ENCODE measurements around the gene TXNDC12.
A peak's percentile ranks its signal among the peaks of the same experiment; 100 is the strongest.

The TXNDC12 gene

DNA sequence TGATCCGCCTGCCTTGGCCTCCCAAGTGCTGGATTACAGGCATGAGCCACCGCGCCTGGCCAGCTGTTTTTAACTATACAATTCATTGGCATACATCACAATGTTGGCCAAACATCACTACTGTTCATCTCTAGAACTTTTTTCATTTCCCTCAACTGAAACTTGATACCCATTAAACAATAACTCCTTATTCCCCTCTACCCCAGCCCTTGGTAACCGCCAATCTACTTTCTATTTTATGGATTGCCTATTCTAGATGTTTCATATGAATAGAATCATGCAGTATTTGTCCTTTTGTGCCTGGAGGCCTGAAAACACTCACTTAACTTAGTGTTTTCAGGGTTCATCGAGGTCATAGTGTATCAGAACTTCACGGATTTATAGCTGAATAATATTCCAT is 17.3 kb upstream of the TXNDC12 start:
- Histone ChIP-seq H3K79me2 (ENCODE audit: insufficient read depth, low read length) (peaks cover 82% of the 10 kb centered on the region), H3K36me3 (ENCODE audit: insufficient read depth, low read length) (peaks cover 58% of the 10 kb centered on the region), H3K9ac (ENCODE audit: low read depth, low read length) (no peak overlapping the region), H3K27ac (ENCODE audit: low read length) (no peak overlapping the region), H3K9me3 (ENCODE audit: insufficient read depth, low read length, severe bottlenecking) (no peaks in the 10 kb centered on the region), H3K4me2 (ENCODE audit: insufficient read depth, low read length) (no peak overlapping the region), H2AFZ (ENCODE audit: low read depth, low read length) (no peak overlapping the region), H4K20me1 (ENCODE audit: insufficient read depth, low read length) (peaks cover 13% of the 10 kb centered on the region; the same call in 1 of the 2 replicates), H3K4me3 (ENCODE audit: low read depth in 1 of 2, low read length in 2 of 2) (no peak overlapping the region), H3K27me3 (ENCODE audit: insufficient read depth, low read length, poor library complexity) (no peaks in the 10 kb centered on the region), H3K4me1 (ENCODE audit: insufficient read depth, low read length) (no peaks in the 10 kb centered on the region)
- ATAC-seq (ENCODE audit: insufficient read depth, low read depth) (no peak), DNase-seq (no peak)
- no peak for TF ChIP-seq EZH2 (IDR thresholded peaks at IDR 0.05; ENCODE audit: borderline replicate concordance, low read depth, low read length, severe bottlenecking)
- TF ChIP-seq, protein P1, sequence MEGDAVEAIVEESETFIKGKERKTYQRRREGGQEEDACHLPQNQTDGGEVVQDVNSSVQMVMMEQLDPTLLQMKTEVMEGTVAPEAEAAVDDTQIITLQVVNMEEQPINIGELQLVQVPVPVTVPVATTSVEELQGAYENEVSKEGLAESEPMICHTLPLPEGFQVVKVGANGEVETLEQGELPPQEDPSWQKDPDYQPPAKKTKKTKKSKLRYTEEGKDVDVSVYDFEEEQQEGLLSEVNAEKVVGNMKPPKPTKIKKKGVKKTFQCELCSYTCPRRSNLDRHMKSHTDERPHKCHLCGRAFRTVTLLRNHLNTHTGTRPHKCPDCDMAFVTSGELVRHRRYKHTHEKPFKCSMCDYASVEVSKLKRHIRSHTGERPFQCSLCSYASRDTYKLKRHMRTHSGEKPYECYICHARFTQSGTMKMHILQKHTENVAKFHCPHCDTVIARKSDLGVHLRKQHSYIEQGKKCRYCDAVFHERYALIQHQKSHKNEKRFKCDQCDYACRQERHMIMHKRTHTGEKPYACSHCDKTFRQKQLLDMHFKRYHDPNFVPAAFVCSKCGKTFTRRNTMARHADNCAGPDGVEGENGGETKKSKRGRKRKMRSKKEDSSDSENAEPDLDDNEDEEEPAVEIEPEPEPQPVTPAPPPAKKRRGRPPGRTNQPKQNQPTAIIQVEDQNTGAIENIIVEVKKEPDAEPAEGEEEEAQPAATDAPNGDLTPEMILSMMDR (IDR thresholded peaks at IDR 0.05; ENCODE audit: borderline replicate concordance, extremely low read depth, low read length, poor library complexity, severe bottlenecking): no peak

DNA sequence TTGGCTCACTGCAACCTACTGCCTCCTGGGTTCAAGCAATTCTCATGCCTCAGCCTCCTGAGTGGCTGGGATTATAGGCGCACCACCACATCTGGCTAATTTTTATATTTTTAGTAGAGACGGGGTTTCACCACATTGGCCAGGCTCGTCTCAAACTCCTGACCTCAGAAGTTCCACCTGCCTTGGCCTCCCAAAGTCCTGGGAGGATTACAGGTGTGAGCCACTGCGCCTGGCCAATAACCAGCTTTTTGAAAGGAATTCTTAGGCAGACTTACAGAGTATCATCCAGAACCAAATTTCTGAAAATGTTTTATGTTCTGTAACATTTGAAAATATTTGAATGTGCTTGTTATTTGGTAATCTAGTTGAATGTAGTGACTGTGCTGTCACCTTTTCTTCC is 15.7 kb upstream of the TXNDC12 start:
- Histone ChIP-seq H3K79me2 (ENCODE audit: insufficient read depth, low read length) (peaks cover 81% of the 10 kb centered on the region), H3K9me3 (ENCODE audit: insufficient read depth, low read length, severe bottlenecking) (no peaks in the 10 kb centered on the region), H3K9ac (ENCODE audit: low read depth, low read length) (no peak overlapping the region), H4K20me1 (ENCODE audit: insufficient read depth, low read length) (peaks cover 13% of the 10 kb centered on the region; the same call in 1 of the 2 replicates), H3K4me2 (ENCODE audit: insufficient read depth, low read length) (no peak overlapping the region), H3K27me3 (ENCODE audit: insufficient read depth, low read length, poor library complexity) (no peaks in the 10 kb centered on the region), H3K4me1 (ENCODE audit: insufficient read depth, low read length) (no peaks in the 10 kb centered on the region), H3K36me3 (ENCODE audit: insufficient read depth, low read length) (peaks cover 74% of the 10 kb centered on the region), H2AFZ (ENCODE audit: low read depth, low read length) (no peak overlapping the region), H3K27ac (ENCODE audit: low read length) (no peak overlapping the region), H3K4me3 (ENCODE audit: low read depth in 1 of 2, low read length in 2 of 2) (no peak overlapping the region)
- ATAC-seq (ENCODE audit: insufficient read depth, low read depth) (no peak), DNase-seq (no peak)
- TF ChIP-seq, protein P1 (IDR thresholded peaks at IDR 0.05; ENCODE audit: borderline replicate concordance, extremely low read depth, low read length, poor library complexity, severe bottlenecking): no peak
- TF ChIP-seq EZH2 (IDR thresholded peaks at IDR 0.05; ENCODE audit: borderline replicate concordance, low read depth, low read length, severe bottlenecking): no peak

DNA sequence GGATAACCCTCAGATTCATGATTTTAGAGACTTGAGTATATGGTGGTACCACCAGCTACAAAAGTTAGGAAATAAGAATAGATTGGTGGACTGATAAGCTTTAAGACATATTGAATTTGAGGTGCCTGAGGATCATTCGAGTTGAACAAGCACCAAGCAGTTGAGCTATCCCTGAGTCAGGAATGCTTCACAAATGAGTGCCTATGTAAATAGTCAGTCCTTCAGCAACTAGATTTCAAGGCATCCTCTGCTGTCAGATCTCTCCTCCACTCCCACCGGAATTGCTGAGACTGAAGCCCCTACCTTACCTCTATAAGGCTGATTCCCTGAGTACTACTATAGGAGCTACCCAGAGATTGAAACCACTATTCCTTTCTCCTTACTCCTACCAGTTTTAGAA is 8.2 kb upstream of the TXNDC12 start:
- DNase-seq (no peak), ATAC-seq (ENCODE audit: insufficient read depth, low read depth) (no peak)
- H3K79me2 ChIP-seq (ENCODE audit: insufficient read depth, low read length): peaks cover 79% of the 10 kb centered on the region
- no peaks in the 10 kb centered on the region for H3K27me3 ChIP-seq (ENCODE audit: insufficient read depth, low read length, poor library complexity)
- H4K20me1 ChIP-seq (ENCODE audit: insufficient read depth, low read length): 0 out of 2 replicates have a peak, but pooled peaks cover 2% of the 10 kb centered on the region
- no peak overlapping the region for H3K4me2 ChIP-seq (ENCODE audit: insufficient read depth, low read length)
- no peak for TF ChIP-seq EZH2 (IDR thresholded peaks at IDR 0.05; ENCODE audit: borderline replicate concordance, low read depth, low read length, severe bottlenecking)
- TF ChIP-seq, protein P1 (IDR thresholded peaks at IDR 0.05; ENCODE audit: borderline replicate concordance, extremely low read depth, low read length, poor library complexity, severe bottlenecking): no peak
- H3K27ac ChIP-seq (ENCODE audit: low read length): peak overlapping the region; percentile 2
- H3K9me3 ChIP-seq (ENCODE audit: insufficient read depth, low read length, severe bottlenecking): no peaks in the 10 kb centered on the region
- peaks cover 76% of the 10 kb centered on the region for H3K36me3 ChIP-seq (ENCODE audit: insufficient read depth, low read length)
- no peak overlapping the region for H3K4me3 ChIP-seq (ENCODE audit: low read depth in 1 of 2, low read length in 2 of 2)
- peaks cover 34% of the 10 kb centered on the region for H3K4me1 ChIP-seq (ENCODE audit: insufficient read depth, low read length)
- H3K9ac ChIP-seq (ENCODE audit: low read depth, low read length): no peak overlapping the region
- H2AFZ ChIP-seq (ENCODE audit: low read depth, low read length): no peak overlapping the region

DNA sequence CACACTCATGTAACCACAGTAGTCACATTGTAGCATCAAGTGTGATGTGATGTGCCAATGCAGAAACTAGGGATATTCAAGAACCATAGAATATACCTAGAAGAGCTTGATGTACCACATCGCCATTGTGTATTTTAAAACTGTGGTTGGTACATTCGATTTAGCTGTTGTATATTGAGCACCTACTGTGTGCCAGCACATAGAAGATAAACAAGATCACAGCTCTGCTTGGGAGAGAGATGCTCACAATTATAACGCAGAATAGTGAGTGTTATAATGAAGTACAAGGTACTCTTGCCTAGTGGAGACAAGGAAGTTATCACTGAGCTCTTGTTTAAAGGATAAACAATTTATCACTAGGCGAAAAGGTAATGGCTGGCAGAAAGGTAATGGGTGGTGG is 5.8 kb upstream of the TXNDC12 start:
- Histone ChIP-seq H3K27me3 (ENCODE audit: insufficient read depth, low read length, poor library complexity) (no peaks in the 10 kb centered on the region), H3K27ac (ENCODE audit: low read length) (peak overlapping the region; percentile 98), H3K9ac (ENCODE audit: low read depth, low read length) (no peak overlapping the region), H3K9me3 (ENCODE audit: insufficient read depth, low read length, severe bottlenecking) (no peaks in the 10 kb centered on the region), H2AFZ (ENCODE audit: low read depth, low read length) (no peak overlapping the region), H3K4me3 (ENCODE audit: low read depth in 1 of 2, low read length in 2 of 2) (no peak overlapping the region), H4K20me1 (ENCODE audit: insufficient read depth, low read length) (no peaks in the 10 kb centered on the region), H3K79me2 (ENCODE audit: insufficient read depth, low read length) (peaks cover 81% of the 10 kb centered on the region), H3K36me3 (ENCODE audit: insufficient read depth, low read length) (peaks cover 54% of the 10 kb centered on the region), H3K4me2 (ENCODE audit: insufficient read depth, low read length) (no peak overlapping the region), H3K4me1 (ENCODE audit: insufficient read depth, low read length) (peaks cover 51% of the 10 kb centered on the region)
- ATAC-seq (ENCODE audit: insufficient read depth, low read depth) (no peak), DNase-seq (no peak)
- no peak for TF ChIP-seq EZH2 (IDR thresholded peaks at IDR 0.05; ENCODE audit: borderline replicate concordance, low read depth, low read length, severe bottlenecking)
- TF ChIP-seq, protein P1 (IDR thresholded peaks at IDR 0.05; ENCODE audit: borderline replicate concordance, extremely low read depth, low read length, poor library complexity, severe bottlenecking): no peak

Data from DND-41 (cell line).